GM18907 (cell line): ENCODE measurements around the gene FAHD1.

Experiments
- ATAC-seq: cut with Tn5 transposase; IDR thresholded peaks from one replicate; pipeline ENCODE4 v1.9.1; 2021; ENCODE audit warnings: mild to moderate bottlenecking, moderate library complexity; ENCODE audit not compliant: unreplicated experiment

The FAHD1 gene

DNA sequence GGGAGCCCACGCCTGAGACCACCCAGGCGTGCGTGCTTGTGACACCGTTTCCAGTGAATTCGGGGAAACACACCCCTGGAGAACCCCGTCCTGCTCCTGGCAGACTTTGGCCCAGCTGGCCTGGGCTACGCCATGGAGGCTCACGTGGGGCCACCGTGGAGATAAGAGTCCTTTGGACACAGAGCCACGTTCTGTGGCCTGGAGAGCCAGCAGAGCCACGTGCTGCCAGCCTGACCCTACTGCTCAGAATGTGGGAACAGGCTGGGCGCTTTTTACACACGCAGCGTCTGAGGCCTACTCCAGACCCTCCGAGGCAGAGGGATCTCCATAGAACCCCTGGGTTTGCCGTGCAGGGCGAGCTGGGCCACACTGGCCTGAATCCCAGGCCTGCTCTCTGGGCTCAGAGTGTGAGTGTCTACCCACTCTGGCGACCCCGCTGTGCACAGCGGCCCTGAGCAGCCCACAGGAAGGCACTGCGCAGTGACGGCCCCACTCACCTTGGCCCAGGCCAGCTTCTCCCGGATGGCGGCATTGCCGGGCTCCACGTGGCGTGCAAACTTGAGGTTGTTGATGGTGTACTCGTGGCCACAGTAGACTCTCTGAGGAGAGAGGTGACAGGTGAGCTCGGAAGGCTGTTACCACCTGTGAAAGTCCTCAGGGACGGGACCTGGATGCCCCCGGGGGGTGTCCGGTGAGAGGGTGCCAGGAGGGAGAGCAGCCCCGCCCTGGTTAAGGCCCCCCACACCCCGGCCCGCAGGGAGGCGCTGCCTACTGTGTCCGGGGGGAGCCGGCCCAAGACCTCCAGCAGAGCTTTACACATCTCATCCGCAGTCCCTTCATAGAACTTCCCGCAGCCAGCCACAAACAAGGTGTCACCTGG is 10.4 kb upstream of the FAHD1 start:
- no peak for ATAC-seq

GRCh38 chr16:1817276-1817589 is 9.8 kb upstream of the FAHD1 start:
- ATAC-seq = no peak

- ATAC-seq = no peak
These were observed 9.3 kb upstream of the FAHD1 start for GRCh38 chr16:1817716-1818115.

GRCh38 chr16:1818204-1818872 is 8.7 kb upstream of the FAHD1 start:
- ATAC-seq = no peak

DNA sequence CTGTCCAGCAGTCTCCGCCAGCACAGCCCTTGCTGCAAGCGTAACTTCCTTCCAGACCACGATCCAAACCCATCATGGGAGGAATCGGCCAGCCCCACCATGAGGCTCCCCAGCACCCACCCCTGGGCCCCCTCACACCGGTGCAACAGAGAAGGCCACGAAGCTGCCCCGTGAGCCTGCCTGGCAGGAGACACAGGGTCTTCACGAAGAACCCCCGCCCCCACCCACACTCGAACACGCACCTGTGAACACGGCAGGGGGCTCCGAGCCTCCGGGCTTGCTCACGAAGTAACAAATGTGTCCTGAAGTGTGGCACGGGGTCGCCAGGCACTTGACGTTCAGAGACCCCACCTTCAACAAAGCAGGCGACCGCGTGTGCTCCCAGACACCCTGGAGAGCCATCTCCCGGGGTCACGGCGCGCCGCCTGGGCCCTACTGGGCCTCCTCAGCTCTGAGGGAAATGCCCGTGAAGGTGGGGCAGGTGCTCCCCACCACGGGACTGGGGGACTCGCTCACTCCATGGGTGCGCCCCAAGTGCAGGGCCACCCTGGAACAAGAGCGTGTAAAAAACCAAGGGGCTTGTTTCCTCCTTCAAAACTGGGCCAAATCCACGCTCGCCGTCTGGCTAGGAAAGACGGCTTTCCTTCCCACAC is 8.0 kb upstream of the FAHD1 start:
- ATAC-seq = no peak

DNA sequence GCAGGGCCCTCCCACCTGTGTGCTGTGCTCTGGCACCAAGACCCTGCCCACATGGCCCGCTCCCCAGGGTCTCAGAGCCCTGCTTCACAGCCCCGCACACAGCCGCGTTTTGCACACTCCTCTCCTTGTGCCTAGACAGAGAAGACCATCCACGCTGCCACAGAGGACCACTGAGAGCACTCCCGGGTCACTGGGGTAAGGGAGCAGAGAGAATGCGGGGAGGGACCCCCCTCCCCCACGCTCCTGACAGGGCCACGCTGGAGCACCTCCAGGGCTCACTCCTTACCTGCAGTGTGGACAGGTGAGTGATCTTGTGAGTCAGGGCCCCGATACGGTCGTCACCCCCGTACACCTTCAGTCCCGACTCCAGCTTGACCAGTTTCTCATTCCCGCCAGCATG is 7.4 kb upstream of the FAHD1 start:
- ATAC-seq = no peak

DNA sequence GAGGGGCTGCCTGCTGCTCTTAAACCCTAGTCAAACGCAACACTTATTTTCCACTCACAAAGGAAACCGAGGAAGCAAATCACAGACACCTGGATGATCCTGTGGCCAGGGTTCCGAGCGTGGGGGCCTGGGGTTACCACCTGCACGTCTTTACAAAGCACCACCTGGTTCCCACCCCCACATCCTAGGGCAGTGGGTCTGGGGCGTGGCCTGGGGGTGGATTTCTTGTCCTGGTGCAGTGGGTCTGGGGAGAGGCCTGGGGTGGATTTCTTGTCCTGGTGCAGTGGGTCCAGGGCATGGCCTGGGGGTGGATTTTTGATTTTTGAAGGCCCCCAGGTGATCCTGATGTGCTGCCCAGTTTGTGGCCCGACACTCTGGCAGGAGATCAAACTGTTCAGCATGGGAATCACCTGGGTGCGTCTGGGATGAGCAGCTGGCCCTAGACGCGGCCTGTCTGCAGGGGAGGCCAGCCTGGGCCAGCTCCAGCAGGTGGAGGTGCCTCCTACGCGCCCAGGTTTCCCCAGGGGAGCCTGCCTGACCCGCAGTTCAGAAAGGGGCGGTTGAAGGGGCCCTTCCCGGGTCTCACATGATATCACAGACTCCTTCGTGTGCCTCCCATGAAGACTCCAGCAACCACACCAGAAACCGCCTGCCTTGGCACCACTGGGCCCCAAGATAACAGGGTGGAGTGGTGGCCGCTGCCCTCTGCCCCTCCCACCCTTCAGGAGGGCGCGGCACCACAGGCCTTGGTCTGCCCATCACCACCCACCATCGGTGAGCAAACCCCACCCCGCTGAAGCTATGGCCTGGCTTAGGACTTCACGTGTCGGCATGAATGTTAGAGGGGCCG is 6.7 kb upstream of the FAHD1 start:
- no peak for ATAC-seq

GRCh38 chr16:1820946-1821290 is 6.1 kb upstream of the FAHD1 start:
- ATAC-seq = no peak

GRCh38 chr16:1821861-1822611 is 5.0 kb upstream of the FAHD1 start:
- no peak for ATAC-seq

- ATAC-seq = no peak
These were observed 4.2 kb upstream of the FAHD1 start for GRCh38 chr16:1822801-1823200.

DNA sequence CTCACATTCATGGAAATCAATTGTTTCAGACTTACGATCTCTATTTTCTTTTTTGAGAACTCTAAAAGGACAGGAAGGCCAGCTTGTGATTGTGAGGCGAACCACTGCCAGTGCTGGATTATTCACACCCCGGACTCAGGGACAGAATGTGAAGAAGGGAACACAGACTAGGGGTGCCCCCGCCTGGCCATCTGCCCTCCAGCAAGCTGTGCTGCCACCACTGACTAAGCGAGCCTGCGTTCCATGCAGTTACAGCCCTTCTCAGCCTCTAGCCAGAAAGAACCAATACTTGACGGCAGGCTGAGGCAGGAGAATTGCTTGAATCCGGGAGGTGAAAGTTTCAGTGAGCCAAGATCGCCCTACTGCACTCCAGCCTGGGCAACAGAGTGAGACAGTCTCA is 3.2 kb upstream of the FAHD1 start:
- no peak for ATAC-seq

DNA sequence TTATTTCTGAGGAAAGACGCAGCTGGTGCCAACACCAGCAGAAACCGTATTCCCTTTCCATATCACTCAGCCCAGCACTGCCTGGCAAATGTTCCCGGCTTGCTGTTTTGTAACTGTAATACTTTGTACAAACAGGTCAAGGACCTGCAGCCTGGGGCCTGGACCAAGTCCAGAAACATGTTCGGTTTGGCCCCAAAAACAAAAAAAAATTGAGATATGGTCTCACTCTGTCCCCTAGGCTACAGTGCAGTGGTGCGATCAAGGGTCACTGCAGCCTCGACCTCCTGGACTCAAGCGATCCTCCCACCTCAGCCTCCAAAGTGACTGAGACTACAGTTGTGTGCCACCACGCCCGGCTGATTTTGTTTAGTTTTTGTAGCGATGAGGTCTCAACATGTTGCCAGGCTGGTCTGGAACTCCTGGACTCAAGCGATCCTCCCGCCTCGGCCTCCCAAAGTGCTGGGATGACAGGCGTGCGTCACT is 1.6 kb upstream of the FAHD1 start:
- no peak for ATAC-seq

- ATAC-seq = peak; percentile 40
These were observed 929 bp upstream of the FAHD1 start for GRCh38 chr16:1825864-1826690.

- no peak for ATAC-seq
These were observed 1.8 kb downstream of the FAHD1 start for GRCh38 chr16:1828645-1829410.

GRCh38 chr16:1830213-1830612 is 3.2 kb downstream of the FAHD1 start:
- no peak for ATAC-seq

DNA sequence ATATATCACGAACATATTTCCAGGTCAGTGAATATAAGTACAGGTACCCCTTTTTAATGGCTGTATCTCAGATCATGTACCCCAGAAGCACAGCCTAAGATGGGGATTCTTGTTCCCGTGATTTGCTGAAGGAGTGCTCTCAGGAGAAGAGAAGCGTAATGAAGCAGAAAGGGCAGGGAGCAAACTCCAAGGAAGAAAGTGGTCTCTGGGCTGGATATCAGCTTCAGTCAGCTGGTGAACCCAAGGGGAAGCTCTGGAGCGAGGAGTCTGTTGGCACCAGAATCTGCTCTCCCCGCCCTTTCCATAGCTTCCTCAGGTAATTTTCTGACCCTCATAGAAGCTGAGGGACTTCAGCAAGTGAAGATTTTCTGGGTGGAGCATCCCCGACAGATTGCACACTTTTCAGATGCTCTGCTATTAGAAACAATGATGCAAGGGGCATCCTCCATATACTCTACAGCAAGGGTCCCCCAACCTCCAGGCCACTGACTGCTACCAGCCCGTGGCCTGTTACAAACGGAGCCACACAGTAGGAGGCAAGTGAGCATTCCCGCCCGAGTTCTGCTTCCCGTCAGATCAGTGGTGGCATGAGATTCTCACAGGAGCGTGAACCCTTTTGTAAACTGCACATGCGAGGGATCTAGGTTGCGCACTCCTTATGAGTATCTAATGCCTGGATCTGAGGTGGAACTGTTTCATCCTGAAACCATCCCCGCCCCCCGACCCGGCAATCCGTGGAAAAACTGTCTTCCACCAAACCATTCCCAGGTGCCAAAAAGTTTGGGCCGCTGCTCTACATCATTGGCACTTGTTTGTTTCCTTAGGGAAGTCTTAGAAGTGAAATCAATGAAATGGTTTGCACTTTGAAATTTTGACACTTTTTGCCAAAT is 4.4 kb downstream of the FAHD1 start:
- no peak for ATAC-seq

DNA sequence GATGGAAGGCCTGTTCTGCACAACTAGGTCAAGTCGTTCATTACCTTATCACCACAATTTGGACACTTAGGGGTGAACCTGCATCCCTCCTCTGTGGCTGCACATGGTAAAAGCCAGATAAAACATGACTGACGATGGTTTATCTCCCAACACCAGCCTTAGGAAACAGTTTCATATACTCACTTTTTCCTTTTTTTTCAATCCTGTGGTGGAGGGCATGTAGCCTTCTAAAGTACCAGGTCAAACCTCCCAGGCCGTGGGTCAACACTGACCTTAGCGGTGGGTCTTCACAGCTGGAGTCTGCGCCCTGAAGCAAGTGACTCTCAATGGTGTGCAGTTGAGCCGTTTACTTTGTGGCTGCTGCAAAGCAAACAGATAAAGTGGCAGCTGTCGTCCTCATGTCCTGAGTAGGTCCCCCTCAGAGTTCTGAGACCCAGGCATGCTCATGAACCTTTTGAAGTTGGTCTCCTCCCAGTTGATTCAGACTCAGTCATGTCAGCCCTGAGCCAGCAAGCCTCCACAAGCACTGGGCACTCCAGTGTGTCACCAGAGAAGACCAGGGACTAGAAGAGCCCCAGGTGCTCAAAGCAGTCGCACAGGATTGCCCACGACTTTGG is 5.9 kb downstream of the FAHD1 start:
- ATAC-seq = no peak
